ENCODE results near the gene DMD.

DMD gene

GRCh38 chrX:31845003-31845402 lies 1366.3 kb downstream of the DMD start:
- no peak for TF ChIP-seq FOXP2 (optimal IDR thresholded peaks at IDR 0.05; ENCODE audit: borderline replicate concordance, extremely low read depth, extremely low read length, insufficient read depth)
- TF ChIP-seq REST (IDR thresholded peaks at IDR 0.05; ENCODE audit: insufficient read depth in 1 of 2, low read depth in 2 of 2, low read length in 2 of 2), result no peak
- TF ChIP-seq SIN3A (IDR thresholded peaks at IDR 0.05; ENCODE audit: borderline replicate concordance, insufficient read depth, low read length), result no peak
- no peak for TF ChIP-seq TAF1 (IDR thresholded peaks at IDR 0.05; ENCODE audit: borderline replicate concordance, insufficient read depth, low read length)
- no peak for TF ChIP-seq POLR2AphosphoS5 (IDR thresholded peaks at IDR 0.05; ENCODE audit: low read depth, low read length)

- no peak for TF ChIP-seq FOXP2 (optimal IDR thresholded peaks at IDR 0.05; ENCODE audit: borderline replicate concordance, extremely low read depth, extremely low read length, insufficient read depth)
- TF ChIP-seq REST (IDR thresholded peaks at IDR 0.05; ENCODE audit: insufficient read depth in 1 of 2, low read depth in 2 of 2, low read length in 2 of 2), result no peak
- TF ChIP-seq TAF1 (IDR thresholded peaks at IDR 0.05; ENCODE audit: borderline replicate concordance, insufficient read depth, low read length), result no peak
- TF ChIP-seq POLR2AphosphoS5 (IDR thresholded peaks at IDR 0.05; ENCODE audit: low read depth, low read length), result no peak
- no peak for TF ChIP-seq SIN3A (IDR thresholded peaks at IDR 0.05; ENCODE audit: borderline replicate concordance, insufficient read depth, low read length)
Measured at GRCh38 chrX:31838617-31839016, 1372.7 kb downstream of the DMD start.

- no peak for TF ChIP-seq REST (IDR thresholded peaks at IDR 0.05; ENCODE audit: insufficient read depth in 1 of 2, low read depth in 2 of 2, low read length in 2 of 2)
- no peak for TF ChIP-seq SIN3A (IDR thresholded peaks at IDR 0.05; ENCODE audit: borderline replicate concordance, insufficient read depth, low read length)
- TF ChIP-seq FOXP2 (optimal IDR thresholded peaks at IDR 0.05; ENCODE audit: borderline replicate concordance, extremely low read depth, extremely low read length, insufficient read depth), result no peak
- TF ChIP-seq POLR2AphosphoS5 (IDR thresholded peaks at IDR 0.05; ENCODE audit: low read depth, low read length), result no peak
- no peak for TF ChIP-seq TAF1 (IDR thresholded peaks at IDR 0.05; ENCODE audit: borderline replicate concordance, insufficient read depth, low read length)
Measured at GRCh38 chrX:31837445-31838049, 1373.8 kb downstream of the DMD start.

GRCh38 chrX:31836479-31836878 lies 1374.9 kb downstream of the DMD start:
- TF ChIP-seq POLR2AphosphoS5 (IDR thresholded peaks at IDR 0.05; ENCODE audit: low read depth, low read length) (no peak), SIN3A (IDR thresholded peaks at IDR 0.05; ENCODE audit: borderline replicate concordance, insufficient read depth, low read length) (no peak), FOXP2 (optimal IDR thresholded peaks at IDR 0.05; ENCODE audit: borderline replicate concordance, extremely low read depth, extremely low read length, insufficient read depth) (no peak), TAF1 (IDR thresholded peaks at IDR 0.05; ENCODE audit: borderline replicate concordance, insufficient read depth, low read length) (no peak), REST (IDR thresholded peaks at IDR 0.05; ENCODE audit: insufficient read depth in 1 of 2, low read depth in 2 of 2, low read length in 2 of 2) (no peak)
